GM12864 (cell line): ENCODE data around the gene PREX1.
A peak's percentile ranks its signal among the peaks of the same experiment; 100 is the strongest.

Experiments
- DNase-seq: peaks from one replicate; pipeline ENCODE4 v3.0.0-alpha.2; 2011; ENCODE audit warnings: low read depth
- H3K4me3 ChIP-seq: 2 replicates; pipeline ENCODE4 v1.5.1; 2011; ENCODE audit warnings: mild to moderate bottlenecking, low read depth, low read length, control low read depth
- CTCF ChIP-seq: IDR thresholded peaks from 2 replicates; pipeline ENCODE4 v1.5.1; 2011; ENCODE audit warnings: low read depth, mild to moderate bottlenecking, moderate library complexity, low read length, control low read depth, inconsistent platforms; ENCODE audit errors: missing control alignments

PREX1 gene

GRCh38 chr20:48614593-48615274 is 213.1 kb downstream of the PREX1 start:
- H3K4me3 ChIP-seq = no peak overlapping the region
- DNase-seq = no peak
- no peak for TF ChIP-seq CTCF

GRCh38 chr20:48613926-48614325 is 213.9 kb downstream of the PREX1 start:
- DNase-seq = no peak
- TF ChIP-seq CTCF = no peak
- no peak overlapping the region for H3K4me3 ChIP-seq

GRCh38 chr20:48612335-48612734 is 215.5 kb downstream of the PREX1 start:
- H3K4me3 ChIP-seq = no peak overlapping the region
- no peak for DNase-seq
- TF ChIP-seq CTCF = no peak

GRCh38 chr20:48610996-48611395 is 216.8 kb downstream of the PREX1 start:
- H3K4me3 ChIP-seq = no peak overlapping the region
- DNase-seq = no peak

GRCh38 chr20:48609491-48609978 is 218.3 kb downstream of the PREX1 start:
- TF ChIP-seq CTCF = no peak
- peak; percentile 15 for DNase-seq
- H3K4me3 ChIP-seq = no peak overlapping the region

More at GRCh38 chr20:48610996-48611395, 216.8 kb downstream of the PREX1 start:
- TF ChIP-seq CTCF = no peak

GRCh38 chr20:48608756-48609155 is 219.0 kb downstream of the PREX1 start:
- TF ChIP-seq CTCF = no peak
- no peak for DNase-seq
- no peak overlapping the region for H3K4me3 ChIP-seq

GRCh38 chr20:48607544-48607865 is 220.3 kb downstream of the PREX1 start:
- H3K4me3 ChIP-seq = no peak overlapping the region
- DNase-seq = no peak
- no peak for TF ChIP-seq CTCF
